GM12878 (cell line): Measurements from ENCODE around the gene GPC6. TPM values are rescaled to one million over a fixed set of nuclear protein-coding genes. Genes with fewer than 3 reads are reported as not detected.

Experiments
- ATAC-seq: fragments of 200-7000 bp; cut with Tn5 transposase; 3 replicates; pipeline ENCODE4 v1.9.1; 2020; ENCODE audit warnings: mild to moderate bottlenecking, moderate library complexity
- BruUV-seq: library from RNA; stranded (reverse); fragments of 400-500 nt; replicated peaks from 2 replicates; lab custom pipeline; 2021; lab: Mats Ljungman, UMichigan
- CTCF ChIA-PET: fragments of 300-600 bp; sonication (Branson Sonifier 250); formaldehyde crosslinking; extraction: SDS; loops from one replicate; lab custom pipeline; 2021; ENCODE audit warnings: inconsistent platforms; lab: Yijun Ruan, JAX
- POLR2A ChIA-PET: fragments of 350-600 bp; formaldehyde crosslinking; extraction: SDS; loops from one replicate; lab custom pipeline; 2021; ENCODE audit warnings: inconsistent platforms; lab: Charles Lee
- RAD21 ChIA-PET: fragments of 300-600 bp; sonication (Branson Sonifier 250); formaldehyde crosslinking; loops from one replicate; lab custom pipeline; 2023; ENCODE audit warnings: antibody characterized with exemption; ENCODE audit not compliant: unreplicated experiment; lab: Charles Lee
- SMC1A ChIA-PET: fragments of 300-600 bp; sonication (Branson Sonifier 250); formaldehyde crosslinking; loops from one replicate; lab custom pipeline; 2023; ENCODE audit not compliant: unreplicated experiment, uncharacterized antibody; lab: Charles Lee
- DNase-seq: peaks from one replicate; pipeline ENCODE4 v3.0.0-alpha.2; 2011; ENCODE audit warnings: low read depth, low spot score
- FAIRE-seq: peaks from 3 replicates; lab custom pipeline; 2011; peaks lifted over from hg19 to GRCh38; lab: Jason Lieb, UNC
- H2AFZ ChIP-seq: 2 replicates; pipeline ENCODE4 v1.6.0; 2011; ENCODE audit warnings: low read depth, low read length, control low read depth; ENCODE audit not compliant: control insufficient read depth
- H3K27ac ChIP-seq: 2 replicates; pipeline ENCODE4 v1.5.1; 2011; ENCODE audit warnings: control low read depth; ENCODE audit not compliant: control insufficient read depth, insufficient read depth
- H3K27me3 ChIP-seq, 2 experiments: replicated peaks in 1 of 2; 2 replicates each; pipeline versions ENCODE4 v1.6.0 to v1.6.1; 2011; ENCODE audit warnings: low read length in 1 of 2; ENCODE audit not compliant: control insufficient read depth in 2 of 2, insufficient read depth in 2 of 2
- H3K36me3 ChIP-seq, 2 experiments: 2 replicates each; pipeline ENCODE4 v1.5.1; 2011; ENCODE audit warnings: low read length in 1 of 2; ENCODE audit not compliant: control insufficient read depth in 2 of 2, insufficient read depth in 2 of 2
- H3K4me1 ChIP-seq: 2 replicates; pipeline ENCODE4 v1.6.1; 2011; ENCODE audit warnings: mild to moderate bottlenecking, low read length, moderate library complexity, mixed read lengths; ENCODE audit not compliant: control insufficient read depth, insufficient read depth
- H3K4me2 ChIP-seq: 2 replicates; pipeline ENCODE4 v1.6.0; 2011; ENCODE audit warnings: control low read depth; ENCODE audit not compliant: control insufficient read depth, insufficient read depth
- H3K4me3 ChIP-seq: fragments of 200-600 bp; sonication (generic); 2 replicates; pipeline ENCODE4 v1.5.1; 2016
- H3K79me2 ChIP-seq: 2 replicates; pipeline ENCODE4 v1.6.0; 2011; ENCODE audit warnings: low read length; ENCODE audit not compliant: control insufficient read depth, insufficient read depth
- H3K9ac ChIP-seq: 2 replicates; pipeline ENCODE4 v1.8.0; 2011; ENCODE audit warnings: low read length, control low read depth, mixed read lengths; ENCODE audit not compliant: control insufficient read depth, insufficient read depth
- H3K9me3 ChIP-seq: replicated peaks from 3 replicates; pipeline ENCODE4 v1.5.1; 2011; ENCODE audit warnings: mild to moderate bottlenecking, low read length; ENCODE audit not compliant: control insufficient read depth, insufficient read depth
- H4K20me1 ChIP-seq: 2 replicates; pipeline ENCODE4 v1.6.0; 2011; ENCODE audit not compliant: control insufficient read depth, insufficient read depth
- PAX5 ChIP-seq: IDR thresholded peaks from 2 replicates; pipeline ENCODE4 v1.6.1; 2011; ENCODE audit warnings: low read depth, low read length, borderline replicate concordance
- RAD21 ChIP-seq: IDR thresholded peaks from 2 replicates; pipeline ENCODE4 v1.6.1; 2011; ENCODE audit warnings: mild to moderate bottlenecking, low read depth, low read length, moderate library complexity; ENCODE audit not compliant: insufficient read depth
- ZNF217 ChIP-seq: fragments of 450-650 bp; IDR thresholded peaks from 2 replicates; pipeline ENCODE4 v1.6.1; 2017; ENCODE audit warnings: antibody characterized with exemption, mild to moderate bottlenecking
- WGBS: methylation state at CpG from one replicate; pipeline ENCODE4 v1.1.6; 2016; ENCODE audit warnings: low lambda C conversion rate; ENCODE audit not compliant: insufficient replicate concordance, insufficient coverage; ENCODE audit errors: missing lambda C conversion rate; 5-methylcytosine and 5-hydroxymethylcytosine counted together
- in situ Hi-C: fragments of 300-500 bp; cut with MboI; formaldehyde crosslinking; loops from 9 replicates; pipeline ENCODE4 v1.14.3; 2018; ENCODE audit warnings: mixed read lengths
- intact Hi-C: fragments of 100-400 bp; cut with micrococcal nuclease; formaldehyde crosslinking; loops from one replicate; pipeline ENCODE4 v1.14.2; 2022; ENCODE audit not compliant: unreplicated experiment
- polyA plus RNA-seq, 11 experiments: library from polyadenylated mRNA; depleted of rRNA in 4 of 11; unstranded in 6 of 11; stranded (reverse) in 5 of 11; fragments of >200 nt; fragmentation: Nextera tagmentation in 4 of 11; fragmentation: Illumina TruSeq in 1 of 11; extraction: Ambion mirVana in 4 of 11; extraction: Trizol in 1 of 11; gene quantifications; 1 replicate in 1 of 11; 2 replicates in 10 of 11; pipeline versions ENCODE4 v1.2.1 to v1.2.3, GENCODE V29; 2011 to 2016; ENCODE audit warnings: inconsistent platforms in 2 of 11, missing spikeins in 2 of 11, low read depth in 1 of 11
- total RNA-seq, 4 experiments: library from RNA; depleted of rRNA in 3 of 4; stranded (reverse); fragments of >200 nt in 3 of 4; fragmentation: Illumina TruSeq in 1 of 4; extraction: Trizol in 1 of 4; gene quantifications; 2 replicates each; pipeline versions ENCODE4 v1.2.1 to v1.2.3, GENCODE V29; 2013 to 2021
- TF ChIP-seq, protein P1 (sequence below): IDR thresholded peaks from 2 replicates; pipeline ENCODE4 v1.6.1; 2012; ENCODE audit warnings: mild to moderate bottlenecking, low read depth, low read length
- TF ChIP-seq, protein P2 (sequence below): fragments of 450-650 bp; IDR thresholded peaks from 2 replicates; pipeline ENCODE4 v1.6.1; 2017; ENCODE audit warnings: mild to moderate bottlenecking, moderate library complexity
- TF ChIP-seq, protein P3 (sequence below): fragments of 450-650 bp; IDR thresholded peaks from 2 replicates; pipeline ENCODE4 v1.6.1; 2018; ENCODE audit warnings: mild to moderate bottlenecking, low read depth, moderate library complexity; ENCODE audit not compliant: partially characterized antibody

The GPC6 gene
- total and polyA plus RNA-seq, 10 of the 15 experiments (the other 5 are each of a cell fraction or from before 2014, with no cell fraction given): 0.03 to 0.04 (median 0.03) TPM; not detected in 7

GRCh38 chr13:93420206-93420605 is 193.6 kb downstream of the GPC6 start (continued):
- TF ChIP-seq, protein P1, sequence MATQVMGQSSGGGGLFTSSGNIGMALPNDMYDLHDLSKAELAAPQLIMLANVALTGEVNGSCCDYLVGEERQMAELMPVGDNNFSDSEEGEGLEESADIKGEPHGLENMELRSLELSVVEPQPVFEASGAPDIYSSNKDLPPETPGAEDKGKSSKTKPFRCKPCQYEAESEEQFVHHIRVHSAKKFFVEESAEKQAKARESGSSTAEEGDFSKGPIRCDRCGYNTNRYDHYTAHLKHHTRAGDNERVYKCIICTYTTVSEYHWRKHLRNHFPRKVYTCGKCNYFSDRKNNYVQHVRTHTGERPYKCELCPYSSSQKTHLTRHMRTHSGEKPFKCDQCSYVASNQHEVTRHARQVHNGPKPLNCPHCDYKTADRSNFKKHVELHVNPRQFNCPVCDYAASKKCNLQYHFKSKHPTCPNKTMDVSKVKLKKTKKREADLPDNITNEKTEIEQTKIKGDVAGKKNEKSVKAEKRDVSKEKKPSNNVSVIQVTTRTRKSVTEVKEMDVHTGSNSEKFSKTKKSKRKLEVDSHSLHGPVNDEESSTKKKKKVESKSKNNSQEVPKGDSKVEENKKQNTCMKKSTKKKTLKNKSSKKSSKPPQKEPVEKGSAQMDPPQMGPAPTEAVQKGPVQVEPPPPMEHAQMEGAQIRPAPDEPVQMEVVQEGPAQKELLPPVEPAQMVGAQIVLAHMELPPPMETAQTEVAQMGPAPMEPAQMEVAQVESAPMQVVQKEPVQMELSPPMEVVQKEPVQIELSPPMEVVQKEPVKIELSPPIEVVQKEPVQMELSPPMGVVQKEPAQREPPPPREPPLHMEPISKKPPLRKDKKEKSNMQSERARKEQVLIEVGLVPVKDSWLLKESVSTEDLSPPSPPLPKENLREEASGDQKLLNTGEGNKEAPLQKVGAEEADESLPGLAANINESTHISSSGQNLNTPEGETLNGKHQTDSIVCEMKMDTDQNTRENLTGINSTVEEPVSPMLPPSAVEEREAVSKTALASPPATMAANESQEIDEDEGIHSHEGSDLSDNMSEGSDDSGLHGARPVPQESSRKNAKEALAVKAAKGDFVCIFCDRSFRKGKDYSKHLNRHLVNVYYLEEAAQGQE: no peak
- TF ChIP-seq, protein P2, sequence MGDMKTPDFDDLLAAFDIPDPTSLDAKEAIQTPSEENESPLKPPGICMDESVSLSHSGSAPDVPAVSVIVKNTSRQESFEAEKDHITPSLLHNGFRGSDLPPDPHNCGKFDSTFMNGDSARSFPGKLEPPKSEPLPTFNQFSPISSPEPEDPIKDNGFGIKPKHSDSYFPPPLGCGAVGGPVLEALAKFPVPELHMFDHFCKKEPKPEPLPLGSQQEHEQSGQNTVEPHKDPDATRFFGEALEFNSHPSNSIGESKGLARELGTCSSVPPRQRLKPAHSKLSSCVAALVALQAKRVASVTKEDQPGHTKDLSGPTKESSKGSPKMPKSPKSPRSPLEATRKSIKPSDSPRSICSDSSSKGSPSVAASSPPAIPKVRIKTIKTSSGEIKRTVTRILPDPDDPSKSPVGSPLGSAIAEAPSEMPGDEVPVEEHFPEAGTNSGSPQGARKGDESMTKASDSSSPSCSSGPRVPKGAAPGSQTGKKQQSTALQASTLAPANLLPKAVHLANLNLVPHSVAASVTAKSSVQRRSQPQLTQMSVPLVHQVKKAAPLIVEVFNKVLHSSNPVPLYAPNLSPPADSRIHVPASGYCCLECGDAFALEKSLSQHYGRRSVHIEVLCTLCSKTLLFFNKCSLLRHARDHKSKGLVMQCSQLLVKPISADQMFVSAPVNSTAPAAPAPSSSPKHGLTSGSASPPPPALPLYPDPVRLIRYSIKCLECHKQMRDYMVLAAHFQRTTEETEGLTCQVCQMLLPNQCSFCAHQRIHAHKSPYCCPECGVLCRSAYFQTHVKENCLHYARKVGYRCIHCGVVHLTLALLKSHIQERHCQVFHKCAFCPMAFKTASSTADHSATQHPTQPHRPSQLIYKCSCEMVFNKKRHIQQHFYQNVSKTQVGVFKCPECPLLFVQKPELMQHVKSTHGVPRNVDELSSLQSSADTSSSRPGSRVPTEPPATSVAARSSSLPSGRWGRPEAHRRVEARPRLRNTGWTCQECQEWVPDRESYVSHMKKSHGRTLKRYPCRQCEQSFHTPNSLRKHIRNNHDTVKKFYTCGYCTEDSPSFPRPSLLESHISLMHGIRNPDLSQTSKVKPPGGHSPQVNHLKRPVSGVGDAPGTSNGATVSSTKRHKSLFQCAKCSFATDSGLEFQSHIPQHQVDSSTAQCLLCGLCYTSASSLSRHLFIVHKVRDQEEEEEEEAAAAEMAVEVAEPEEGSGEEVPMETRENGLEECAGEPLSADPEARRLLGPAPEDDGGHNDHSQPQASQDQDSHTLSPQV: no peak

DNA sequence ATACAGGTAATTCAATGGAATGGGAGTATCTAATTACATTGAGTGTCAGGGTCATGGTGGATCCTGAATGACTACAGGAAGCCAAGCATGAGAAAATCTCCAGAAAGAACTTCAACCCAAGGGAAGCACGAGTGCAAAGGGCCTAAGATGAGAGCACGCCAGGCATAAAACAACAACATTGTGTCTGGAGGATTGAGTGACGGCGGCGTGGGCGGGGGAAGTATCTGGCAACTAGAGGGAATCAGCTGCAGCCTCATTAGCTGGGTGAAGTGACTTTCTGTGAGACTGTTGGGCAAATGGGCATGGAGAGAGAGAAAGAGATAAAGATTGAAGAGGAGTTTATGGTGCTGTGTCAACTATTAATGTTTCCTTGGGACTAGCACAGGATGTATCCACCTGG is 194.3 kb downstream of the GPC6 start:
- H3K79me2 ChIP-seq: no peaks in the 10 kb centered on the region
- no peaks in the 10 kb centered on the region for H4K20me1 ChIP-seq
- H3K36me3 ChIP-seq: no peaks in the 10 kb centered on the region
- intact Hi-C loops: no loop called here
- ChIA-PET SMC1A (no interaction called here), POLR2A (no interaction called here), CTCF (no interaction called here), RAD21 (no interaction called here)
- BruUV-seq: no TSS peak
- no peaks in the 10 kb centered on the region for H3K27me3 ChIP-seq
- in situ Hi-C loops: no loop called here
- no peak overlapping the region for H3K4me2 ChIP-seq
- no peak overlapping the region for H3K4me3 ChIP-seq
- H2AFZ ChIP-seq: no peak overlapping the region
- H3K27ac ChIP-seq: no peak overlapping the region
- ATAC-seq (no peak), DNase-seq (no peak), FAIRE-seq (no peak)
- H3K9me3 ChIP-seq: no peaks in the 10 kb centered on the region
- 38% methylated on average over 6 of the region's 6 CpGs for WGBS
- H3K4me1 ChIP-seq: no peaks in the 10 kb centered on the region
- TF ChIP-seq, protein P3, sequence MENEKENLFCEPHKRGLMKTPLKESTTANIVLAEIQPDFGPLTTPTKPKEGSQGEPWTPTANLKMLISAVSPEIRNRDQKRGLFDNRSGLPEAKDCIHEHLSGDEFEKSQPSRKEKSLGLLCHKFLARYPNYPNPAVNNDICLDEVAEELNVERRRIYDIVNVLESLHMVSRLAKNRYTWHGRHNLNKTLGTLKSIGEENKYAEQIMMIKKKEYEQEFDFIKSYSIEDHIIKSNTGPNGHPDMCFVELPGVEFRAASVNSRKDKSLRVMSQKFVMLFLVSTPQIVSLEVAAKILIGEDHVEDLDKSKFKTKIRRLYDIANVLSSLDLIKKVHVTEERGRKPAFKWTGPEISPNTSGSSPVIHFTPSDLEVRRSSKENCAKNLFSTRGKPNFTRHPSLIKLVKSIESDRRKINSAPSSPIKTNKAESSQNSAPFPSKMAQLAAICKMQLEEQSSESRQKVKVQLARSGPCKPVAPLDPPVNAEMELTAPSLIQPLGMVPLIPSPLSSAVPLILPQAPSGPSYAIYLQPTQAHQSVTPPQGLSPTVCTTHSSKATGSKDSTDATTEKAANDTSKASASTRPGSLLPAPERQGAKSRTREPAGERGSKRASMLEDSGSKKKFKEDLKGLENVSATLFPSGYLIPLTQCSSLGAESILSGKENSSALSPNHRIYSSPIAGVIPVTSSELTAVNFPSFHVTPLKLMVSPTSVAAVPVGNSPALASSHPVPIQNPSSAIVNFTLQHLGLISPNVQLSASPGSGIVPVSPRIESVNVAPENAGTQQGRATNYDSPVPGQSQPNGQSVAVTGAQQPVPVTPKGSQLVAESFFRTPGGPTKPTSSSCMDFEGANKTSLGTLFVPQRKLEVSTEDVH: no peak
- TF ChIP-seq ZNF217 (no peak), PAX5 (no peak), RAD21 (no peak)
- no peak overlapping the region for H3K9ac ChIP-seq
